ENCODE data around the gene PRMT6.

PRMT6 gene

GRCh38 chr1:107096690-107097089 is 40.2 kb downstream of the PRMT6 start:
- no peak for DNase-seq

GRCh38 chr1:107098961-107099360 is 42.5 kb downstream of the PRMT6 start:
- no peak for DNase-seq

GRCh38 chr1:107100331-107100984 is 44.0 kb downstream of the PRMT6 start:
- DNase-seq = peak; percentile 81

- DNase-seq = no peak
Observed at GRCh38 chr1:107105914-107106313, 49.4 kb downstream of the PRMT6 start.

All from fibroblast of skin of right quadriceps (primary cell).